Fibroblast of the conjunctiva (primary cell): Measurements from ENCODE around the gene ZDHHC8.
A peak's percentile ranks its signal among the peaks of the same experiment; 100 is the strongest.

Experiments
- DNase-seq: peaks from one replicate; pipeline ENCODE4 v3.0.0-alpha.2; 2010; ENCODE audit warnings: low read depth

ZDHHC8 gene

DNA sequence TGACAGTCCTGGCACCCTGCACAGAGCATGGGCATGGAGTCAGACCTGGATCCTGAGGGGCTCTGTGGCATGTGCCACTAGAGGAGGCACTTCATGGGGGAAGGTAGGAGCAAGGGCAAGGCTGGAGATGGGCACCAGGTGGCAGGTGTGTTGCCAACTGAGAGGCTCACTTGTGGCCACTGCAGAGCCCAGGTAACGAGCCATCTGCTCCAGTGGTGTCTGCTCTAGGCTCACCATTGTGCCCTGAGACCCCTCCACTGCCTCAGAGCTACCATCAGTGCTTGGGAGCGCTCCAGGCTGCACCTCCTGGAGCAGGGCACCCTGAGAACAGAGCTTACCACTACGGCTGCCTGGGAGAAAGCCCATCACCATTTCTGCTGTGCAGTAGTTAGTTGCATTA lies 1.3 kb upstream of the ZDHHC8 start:
- DNase-seq, result no peak

DNA sequence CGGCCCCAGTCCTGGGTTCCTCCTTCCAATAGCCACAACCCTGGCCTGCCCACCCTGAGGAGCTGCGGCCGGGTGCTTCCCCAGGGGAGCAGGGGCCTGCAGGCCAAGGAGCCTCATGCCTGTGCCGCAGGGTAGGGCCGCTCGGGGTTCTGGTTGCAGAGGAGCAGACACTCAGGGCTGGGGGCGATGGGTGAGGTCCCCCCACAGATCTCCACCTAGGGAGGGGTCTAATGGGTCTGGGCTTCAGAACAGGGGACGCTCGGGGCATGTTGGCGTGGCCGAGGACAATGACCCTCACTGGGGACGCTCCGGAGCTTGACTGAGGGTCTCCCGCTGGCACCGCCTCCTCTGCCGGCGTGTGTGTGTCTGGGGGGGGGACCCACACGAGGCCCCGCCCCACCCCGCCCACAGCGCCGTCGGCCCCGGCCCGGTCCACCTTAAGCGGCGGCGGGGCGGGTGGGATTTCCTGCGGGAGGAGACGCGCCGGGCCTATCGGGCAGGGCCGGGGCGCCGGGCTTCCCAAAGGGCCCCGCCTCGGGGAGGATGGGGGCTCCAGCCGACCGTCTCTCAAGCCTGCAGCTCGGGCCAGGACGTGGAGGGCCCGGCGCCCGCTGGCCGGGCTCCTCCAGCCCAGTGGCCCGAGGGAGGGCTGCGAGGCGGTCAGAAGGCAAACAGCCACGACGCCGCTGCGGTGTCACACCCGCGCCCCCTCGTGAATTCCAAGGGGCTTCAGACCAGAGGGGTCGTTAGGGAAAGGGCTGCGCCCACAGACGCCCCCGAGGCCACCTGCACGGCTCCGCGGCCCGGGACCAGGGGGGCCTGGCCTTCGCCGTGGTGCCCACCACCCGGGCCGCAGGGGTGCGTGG lies 640 bp upstream of the ZDHHC8 start:
- DNase-seq, result peak; percentile 43

DNA sequence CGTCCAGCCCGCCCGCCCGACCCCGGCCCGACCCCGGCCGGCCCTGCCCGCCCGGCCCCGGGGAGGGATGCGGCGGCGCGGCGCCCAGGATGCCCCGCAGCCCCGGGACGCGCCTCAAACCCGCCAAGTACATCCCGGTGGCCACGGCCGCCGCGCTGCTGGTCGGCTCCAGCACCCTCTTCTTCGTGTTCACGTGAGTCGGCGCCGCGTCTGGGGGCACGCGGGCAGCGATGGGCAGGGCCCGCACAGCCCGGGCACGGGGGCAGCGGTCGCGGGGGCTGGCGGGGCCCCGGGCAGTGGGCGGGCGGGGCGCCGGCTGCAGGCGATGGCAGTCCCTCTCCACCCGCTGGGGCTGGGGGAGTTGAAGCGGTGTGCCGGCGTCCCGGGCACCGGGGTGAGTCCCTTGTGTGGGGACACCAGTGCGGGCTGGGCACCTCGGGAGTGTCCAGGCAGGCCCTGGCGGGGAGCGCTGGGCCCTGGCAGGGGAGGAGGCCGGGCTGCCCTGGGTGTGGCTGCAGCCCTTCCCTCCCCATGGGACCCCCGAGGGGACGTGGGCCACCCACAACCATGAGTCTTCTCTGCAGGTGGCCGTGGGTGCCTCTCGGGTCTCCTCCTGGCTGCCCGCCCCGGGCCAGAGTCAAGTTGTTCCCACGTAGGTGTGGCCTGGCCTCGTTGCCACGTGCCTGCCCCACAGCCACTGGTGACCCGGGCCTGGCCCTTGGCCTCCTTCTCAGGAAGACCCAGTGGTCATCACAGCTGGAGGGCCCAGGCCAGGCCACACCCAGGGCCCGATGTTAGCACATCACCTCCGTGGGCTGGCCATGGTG lies 468 bp downstream of the ZDHHC8 start:
- DNase-seq, result no peak

DNA sequence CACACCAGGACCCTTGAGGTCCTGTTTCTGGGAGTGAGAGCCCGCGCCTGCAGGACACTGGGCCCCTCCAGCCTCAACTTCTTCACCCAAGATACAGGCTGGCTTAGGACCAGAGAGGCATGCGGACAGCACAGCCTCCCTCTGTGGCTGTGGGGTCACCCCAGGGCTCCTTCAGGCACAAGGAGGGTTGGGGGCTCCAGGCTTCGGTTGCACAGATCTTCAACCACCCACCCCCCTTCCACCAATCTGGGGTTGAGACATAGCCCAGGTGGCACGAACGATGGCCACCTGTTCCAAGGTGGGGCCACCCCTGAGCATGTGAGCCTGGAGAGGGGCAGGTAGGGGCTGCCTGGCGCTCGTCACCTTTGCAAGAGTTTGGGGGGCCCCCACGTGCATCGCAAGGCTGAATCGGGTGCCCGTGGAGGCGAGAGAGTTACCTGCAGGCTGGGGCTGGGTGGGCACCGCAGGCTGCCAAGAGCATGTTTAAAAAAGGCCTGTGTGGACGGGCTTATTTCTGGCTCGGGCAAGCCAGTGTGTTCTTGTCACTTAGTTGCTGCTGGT lies 1.2 kb downstream of the ZDHHC8 start:
- no peak for DNase-seq

DNA sequence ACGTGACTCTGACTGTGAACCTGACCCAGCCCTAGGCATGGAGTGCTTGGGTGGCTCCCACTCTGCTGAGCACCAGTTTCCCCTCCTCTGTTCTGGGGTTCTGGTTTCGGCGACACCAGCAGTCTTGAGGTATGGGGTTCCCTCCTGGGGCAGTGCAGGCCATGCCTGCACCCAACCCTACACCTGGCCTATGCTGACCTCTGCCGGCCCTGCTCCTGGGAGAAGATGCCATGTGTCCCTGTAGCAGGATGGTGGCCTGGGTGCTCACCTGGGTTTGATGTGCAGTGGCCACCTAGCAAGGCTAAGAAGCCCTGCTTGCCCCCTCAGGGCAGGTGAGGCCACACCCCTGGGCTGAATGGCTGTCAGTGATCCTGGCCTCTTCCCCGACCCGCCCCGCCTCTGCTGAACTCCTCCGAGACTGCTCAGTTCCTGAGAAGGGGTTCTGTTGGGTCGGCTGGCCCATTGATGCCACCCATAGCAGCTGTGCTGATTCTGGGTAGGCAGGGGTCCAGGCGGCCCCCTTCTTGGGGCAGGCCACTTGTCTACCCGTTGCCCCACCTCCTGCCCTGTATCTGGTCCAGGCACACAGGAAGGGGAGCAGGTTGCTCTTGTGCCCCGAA lies 2.4 kb downstream of the ZDHHC8 start:
- DNase-seq, result no peak

DNA sequence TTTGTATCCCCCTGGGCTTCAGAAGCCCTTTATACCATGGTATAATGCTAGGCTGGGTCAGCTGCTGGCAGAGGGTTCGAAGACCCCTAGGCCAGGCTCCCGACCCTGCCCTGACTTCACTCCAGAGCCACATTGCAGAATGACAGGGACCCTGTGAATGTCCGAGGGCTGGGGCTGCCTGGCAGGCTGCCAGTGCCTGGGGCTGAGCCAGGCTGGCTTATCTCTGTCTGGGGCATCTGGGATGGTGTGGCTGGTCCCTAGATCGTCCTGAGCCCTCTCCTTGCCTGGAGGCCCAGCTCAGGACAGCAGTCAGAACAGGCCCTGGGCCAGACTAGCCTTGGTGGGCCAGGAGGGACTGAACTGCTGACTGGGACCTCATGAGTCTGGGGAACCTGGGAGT lies 3.7 kb downstream of the ZDHHC8 start:
- no peak for DNase-seq

DNA sequence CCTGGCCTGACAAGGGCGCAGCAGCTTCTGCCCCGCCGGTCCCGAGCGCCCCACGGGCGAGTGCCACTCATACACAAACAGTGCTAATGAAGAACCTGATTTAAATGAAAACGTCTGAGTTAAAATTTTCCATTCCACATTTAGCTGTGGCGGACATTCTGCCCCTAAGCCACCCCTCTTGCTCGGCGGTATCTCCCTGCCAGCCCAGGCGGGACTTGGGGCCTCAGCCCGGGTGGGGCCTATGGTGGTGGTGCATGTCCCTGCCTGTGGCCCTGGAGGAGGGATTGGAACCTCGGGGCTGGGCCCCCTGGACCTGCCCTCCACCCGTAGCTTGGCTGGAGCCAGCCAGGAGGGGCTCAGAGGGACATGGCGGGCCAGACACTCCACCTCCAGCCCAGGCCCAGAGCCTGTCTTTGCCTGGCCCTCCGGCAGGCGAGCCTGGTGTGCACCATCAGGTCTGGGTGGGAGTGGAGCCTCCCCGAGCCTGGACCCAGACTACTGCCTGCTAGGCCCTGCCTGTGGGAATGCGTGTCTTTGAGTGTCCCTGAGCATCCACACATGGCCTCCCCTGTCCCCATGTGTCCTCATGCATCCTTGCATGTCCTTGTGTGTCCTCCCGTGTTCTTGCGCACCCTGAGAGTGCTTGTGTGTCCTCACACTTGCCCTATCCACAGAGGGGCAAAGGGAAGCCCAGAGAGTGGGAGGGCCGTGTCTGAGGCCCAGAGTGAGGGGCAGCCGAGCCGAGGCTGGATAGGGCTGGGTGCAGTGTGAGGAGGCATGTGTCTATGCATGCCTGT lies 4.4 kb downstream of the ZDHHC8 start:
- DNase-seq, result no peak

DNA sequence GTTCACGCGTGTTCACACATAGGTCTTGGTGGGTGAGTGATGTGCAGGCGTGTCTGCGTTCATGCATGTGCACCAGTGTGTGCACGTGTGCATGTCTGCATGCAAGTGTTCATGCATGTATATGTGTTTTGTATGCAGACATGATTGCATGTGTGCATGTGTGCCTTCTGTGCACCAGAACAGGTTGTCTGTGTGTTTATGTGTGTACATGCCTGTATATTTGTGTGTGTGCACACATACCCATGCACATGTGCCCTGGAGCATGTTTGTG lies 4.9 kb downstream of the ZDHHC8 start:
- no peak for DNase-seq

DNA sequence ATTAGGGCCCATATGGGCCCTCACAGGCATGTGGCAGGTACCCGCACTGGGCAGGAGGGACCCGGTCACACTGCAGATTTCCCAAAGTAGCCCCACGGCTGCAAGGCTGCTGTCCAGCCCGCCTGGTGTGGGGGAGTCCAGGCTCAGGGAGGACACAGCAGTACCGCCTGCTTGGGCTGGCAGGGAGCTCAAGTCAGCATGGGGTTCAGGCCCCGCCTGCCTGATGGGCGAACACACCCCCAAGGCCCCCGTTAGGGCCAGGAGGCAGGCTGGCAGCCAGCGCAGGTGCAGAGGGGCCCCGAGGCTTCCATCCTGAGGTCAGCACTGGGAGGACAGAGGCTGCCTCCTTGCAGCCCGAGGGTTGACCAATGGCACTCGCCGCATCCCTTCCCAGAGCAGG lies 5.5 kb downstream of the ZDHHC8 start:
- DNase-seq, result no peak

DNA sequence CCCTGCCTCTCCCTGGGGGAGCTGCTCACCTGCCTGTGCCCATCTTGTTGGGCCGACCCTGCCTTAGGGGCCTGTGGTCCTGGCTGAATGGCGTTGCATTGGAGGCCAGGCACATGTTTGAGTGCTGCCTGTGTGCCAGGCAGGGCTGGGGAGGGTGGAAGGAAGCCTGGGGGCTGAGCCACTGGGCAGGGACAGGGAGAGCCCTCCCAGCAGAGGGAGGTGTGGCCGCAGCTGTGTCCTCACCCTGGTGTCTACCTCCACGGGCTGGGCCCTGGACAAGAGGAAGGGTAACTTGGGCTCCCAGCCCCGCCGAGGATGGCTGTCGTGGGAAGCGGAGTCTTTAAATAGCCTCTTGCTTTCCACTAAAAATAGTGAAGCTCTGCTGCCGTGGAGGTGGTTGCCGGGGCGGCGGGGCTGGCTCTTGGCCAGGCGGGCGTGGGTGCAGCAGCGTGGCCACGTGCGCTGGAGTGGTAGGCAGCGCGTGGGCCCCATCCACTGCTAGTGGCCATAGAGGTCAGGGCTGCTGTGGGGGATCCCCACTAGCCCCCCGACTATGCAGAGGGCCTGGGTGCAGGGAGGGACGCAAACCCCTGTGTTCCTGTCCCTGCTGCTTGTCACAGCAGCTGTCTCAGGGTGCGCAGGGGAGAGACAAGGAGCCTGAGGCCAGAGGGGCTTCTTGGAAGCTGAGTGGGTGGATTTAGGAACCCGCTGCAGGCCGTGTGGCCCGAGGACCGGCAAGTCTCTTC lies 6.2 kb downstream of the ZDHHC8 start:
- no peak for DNase-seq

DNA sequence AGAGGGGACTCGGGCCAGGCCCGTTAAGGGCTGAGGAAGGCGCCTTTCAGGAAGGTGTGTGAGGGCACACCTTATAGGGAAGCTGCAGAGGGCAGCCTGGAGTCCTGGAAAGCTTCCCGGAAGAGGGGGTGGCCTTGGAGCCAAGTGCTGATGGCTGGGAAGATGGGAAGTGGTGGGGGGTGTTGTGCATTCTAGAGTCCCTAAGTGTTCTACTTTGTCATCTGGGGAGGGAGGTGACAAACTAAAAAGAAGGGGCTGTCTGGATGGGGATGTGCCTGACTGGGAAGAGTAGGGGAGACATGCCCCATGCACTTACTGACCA lies 6.8 kb downstream of the ZDHHC8 start:
- no peak for DNase-seq

DNA sequence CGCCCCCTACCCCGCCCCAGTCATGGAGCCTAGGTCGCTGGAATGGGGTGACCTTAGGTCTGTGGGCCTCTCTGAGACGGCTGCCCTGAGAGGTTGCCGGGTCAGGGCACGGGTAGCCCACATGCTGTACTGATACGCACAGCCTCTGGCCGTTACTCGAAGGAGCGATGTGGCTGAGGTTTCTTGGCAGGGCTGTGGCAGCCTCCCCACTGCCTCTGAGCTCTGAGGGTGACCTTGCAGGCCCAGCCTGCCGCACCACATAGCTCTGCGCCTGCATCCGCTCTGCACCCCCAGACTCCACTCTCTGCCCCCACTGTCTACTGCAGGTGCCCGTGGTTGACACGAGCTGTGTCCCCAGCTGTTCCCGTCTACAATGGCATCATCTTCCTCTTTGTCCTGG lies 7.3 kb downstream of the ZDHHC8 start:
- DNase-seq, result no peak

DNA sequence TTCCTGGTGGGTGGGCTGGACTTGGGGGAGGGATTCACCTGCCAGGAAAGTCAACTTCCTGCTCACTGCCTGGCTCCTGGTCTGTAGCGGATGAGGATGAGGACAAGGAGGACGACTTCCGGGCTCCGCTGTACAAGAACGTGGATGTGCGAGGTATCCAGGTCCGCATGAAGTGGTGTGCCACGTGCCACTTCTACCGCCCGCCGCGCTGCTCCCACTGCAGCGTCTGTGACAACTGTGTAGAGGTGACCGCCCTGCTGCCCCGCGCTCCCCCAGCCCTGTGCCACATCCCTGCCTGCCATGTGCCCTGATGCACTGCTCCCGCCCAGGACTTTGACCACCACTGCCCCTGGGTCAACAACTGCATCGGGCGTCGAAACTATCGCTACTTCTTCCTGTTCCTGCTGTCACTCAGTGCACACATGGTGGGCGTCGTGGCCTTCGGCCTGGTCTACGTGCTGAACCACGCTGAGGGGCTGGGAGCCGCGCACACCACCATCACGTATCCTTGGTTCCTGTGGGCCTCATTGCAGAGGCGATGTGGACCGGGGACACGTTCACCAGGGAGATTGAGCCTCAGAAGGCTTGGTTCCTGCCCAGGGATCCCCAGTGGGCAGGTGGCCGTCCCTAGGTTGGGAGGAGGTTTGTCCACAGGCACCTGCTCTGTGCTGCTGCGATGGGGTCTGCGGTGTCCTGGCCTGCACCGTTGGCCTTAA lies 7.9 kb downstream of the ZDHHC8 start:
- no peak for DNase-seq

DNA sequence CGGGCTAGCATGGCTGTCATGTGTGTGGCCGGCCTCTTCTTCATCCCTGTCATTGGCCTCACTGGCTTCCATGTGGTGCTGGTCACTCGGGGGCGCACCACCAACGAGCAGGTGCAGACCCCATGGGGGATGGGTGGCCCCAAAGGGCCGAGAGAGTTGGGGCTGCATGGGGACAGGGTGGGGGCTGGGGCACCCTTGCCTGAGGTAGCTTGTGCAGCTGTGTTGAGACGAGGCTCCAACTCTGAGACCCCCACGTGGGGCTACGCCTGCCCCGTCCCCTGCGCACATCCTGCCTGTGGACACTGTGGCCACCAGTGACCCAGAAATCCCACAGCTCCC lies 8.5 kb downstream of the ZDHHC8 start:
- DNase-seq, result no peak

DNA sequence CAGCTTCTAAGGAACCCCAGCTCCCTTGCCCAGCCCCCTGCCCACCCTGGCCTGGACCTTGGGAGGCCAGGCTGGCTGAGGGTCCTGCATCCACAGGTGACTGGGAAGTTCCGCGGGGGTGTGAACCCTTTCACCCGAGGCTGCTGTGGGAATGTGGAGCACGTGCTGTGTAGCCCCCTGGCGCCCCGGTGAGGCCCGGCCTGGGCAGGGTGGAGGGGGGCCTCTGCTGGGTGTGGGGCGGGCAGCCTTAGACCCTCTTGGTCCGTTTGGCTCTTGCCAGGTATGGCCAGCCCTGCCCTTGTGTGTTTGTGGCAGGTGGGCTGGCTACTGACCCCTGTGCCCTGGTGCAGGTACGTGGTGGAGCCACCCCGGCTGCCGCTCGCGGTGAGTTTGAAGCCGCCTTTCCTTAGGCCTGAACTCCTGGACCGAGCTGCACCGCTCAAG lies 8.9 kb downstream of the ZDHHC8 start:
- DNase-seq, result no peak

DNA sequence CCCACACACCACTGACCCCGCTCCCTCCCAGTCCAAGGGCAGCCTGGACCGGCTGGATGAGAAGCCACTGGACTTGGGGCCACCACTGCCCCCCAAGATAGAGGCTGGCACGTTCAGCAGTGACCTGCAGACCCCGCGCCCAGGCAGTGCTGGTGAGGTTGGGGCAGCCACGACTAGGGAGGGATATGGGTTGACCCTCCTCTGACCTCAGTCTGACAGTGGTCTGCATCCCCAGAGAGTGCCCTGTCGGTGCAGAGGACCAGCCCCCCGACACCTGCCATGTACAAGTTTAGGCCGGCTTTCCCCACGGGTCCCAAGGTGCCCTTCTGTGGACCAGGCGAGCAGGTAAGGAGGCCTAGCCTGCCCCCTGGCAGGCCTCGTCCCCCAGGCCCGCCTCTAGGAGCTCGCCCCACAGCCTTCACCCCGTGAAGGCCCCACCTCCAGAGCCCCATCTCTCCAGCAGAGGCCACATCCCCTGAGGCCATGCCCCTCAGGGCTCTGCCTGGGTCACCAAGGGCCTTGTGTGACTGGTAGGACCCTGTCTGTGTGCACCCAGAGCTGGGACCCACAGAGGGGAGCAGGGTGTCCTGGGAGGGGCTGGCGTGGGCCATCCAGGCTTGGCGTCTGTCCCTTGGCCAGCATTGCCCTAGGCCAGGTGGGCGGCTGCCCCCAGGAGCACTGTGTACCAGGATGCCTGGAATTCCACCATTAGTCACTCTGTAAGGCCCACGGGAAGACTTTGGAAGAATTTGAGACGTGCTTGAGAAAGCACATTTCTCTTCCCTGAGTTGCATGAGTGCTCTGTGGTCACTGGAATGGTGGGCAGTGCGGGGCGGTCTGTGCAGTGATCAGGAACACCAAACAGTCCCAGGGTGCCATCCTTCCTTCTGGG lies 9.8 kb downstream of the ZDHHC8 start:
- DNase-seq, result no peak

DNA sequence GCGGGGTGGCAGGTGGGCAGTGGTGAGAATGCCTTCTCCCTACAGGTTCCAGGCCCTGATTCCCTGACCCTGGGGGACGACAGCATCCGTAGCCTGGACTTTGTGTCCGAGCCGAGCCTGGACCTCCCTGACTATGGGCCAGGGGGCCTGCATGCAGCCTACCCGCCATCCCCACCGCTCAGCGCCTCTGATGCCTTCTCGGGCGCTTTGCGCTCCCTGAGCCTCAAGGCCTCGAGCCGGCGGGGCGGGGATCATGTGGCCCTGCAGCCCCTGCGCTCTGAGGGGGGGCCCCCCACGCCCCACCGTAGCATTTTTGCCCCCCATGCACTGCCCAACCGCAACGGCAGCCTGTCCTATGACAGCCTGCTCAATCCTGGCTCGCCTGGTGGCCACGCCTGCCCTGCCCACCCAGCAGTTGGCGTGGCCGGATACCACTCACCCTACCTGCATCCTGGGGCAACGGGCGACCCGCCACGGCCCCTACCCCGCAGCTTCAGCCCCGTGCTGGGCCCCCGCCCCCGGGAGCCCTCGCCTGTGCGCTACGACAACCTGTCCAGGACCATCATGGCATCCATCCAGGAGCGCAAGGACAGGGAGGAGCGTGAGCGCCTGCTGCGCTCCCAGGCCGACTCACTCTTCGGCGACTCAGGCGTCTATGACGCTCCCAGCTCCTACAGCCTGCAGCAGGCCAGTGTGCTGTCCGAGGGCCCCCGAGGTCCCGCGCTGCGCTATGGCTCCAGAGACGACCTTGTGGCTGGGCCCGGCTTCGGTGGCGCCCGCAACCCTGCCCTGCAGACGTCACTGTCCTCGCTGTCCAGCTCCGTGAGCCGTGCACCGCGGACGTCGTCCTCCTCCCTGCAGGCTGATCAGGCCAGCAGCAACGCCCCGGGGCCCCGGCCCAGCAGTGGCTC lies 11.4 kb downstream of the ZDHHC8 start:
- no peak for DNase-seq

DNA sequence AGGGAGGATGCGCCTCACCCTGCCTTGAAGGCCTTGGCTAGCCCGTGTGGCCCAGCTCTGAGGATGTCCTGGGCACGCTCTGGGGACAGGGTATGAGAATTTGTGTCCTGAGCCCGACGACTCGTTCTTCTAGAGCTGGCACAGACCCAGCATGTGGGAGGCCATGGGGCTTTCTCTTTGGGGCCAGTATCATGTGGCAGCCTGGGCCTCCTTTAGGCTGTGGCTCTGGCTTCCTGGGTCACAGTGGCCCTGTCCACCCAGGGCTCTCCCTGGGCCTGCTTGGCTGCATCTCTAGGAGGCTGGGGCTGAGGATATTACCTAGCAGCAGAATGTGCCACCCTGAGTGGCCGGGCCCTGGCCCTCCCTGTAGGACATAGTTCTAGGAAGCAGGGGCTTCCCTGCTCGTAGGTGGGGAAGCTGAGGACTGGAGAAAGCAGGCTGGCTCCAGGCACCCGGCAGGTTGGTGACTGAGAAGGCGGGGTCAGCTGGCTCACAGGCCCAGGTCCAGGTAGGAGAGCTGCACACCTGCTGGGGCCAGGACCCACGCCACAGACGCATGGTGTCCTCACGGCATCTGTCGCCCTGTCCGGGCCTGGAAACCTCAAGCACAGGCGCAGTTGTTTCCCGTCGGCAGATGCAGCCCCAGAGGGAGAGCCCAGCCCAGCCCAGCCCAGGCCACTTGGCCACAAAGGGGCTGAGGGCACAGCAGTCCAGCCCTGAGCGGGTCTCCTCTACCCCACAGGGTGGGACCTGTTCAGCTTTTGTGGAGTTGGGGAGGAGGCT lies 12.5 kb downstream of the ZDHHC8 start:
- DNase-seq, result no peak
